Measurements from ENCODE around the gene MRPL21. TPM values are rescaled to one million over a fixed set of nuclear protein-coding genes. Genes with fewer than 3 reads are reported as not detected.

The MRPL21 gene
- total and polyA plus RNA-seq, 2 experiments from 2014 or later = 62.4 to 232 TPM

DNA sequence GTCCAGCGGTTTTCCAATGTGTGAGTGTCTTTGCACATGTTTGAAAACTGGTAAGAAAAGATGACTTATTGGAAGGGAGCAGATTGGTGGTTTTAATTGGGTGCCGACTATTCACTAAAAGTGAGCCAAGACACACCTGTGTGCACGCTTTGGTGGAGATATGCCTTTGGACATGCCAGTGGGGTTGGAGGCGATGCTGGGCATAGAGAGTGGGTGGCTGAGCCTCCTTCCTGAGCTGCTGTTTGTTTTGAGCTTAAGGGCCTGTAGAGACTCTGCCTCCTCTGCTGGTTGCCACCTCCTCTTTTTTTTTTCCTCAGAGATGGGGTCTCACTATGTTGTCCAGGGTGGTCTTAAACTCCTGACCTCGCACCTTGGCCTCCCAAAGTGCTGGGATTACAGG is 9.6 kb upstream of the MRPL21 start (continued):
- TF ChIP-seq POLR2AphosphoS5 (IDR thresholded peaks at IDR 0.05; ENCODE audit: low read depth) (no peak), ZNF114 (CRISPR knock-in tag; IDR thresholded peaks at IDR 0.05) (no peak), EZH2phosphoT487 (IDR thresholded peaks at IDR 0.05; ENCODE audit: unreplicated experiment) (no peak), JUNB (IDR thresholded peaks at IDR 0.05; ENCODE audit: unreplicated experiment) (no peak), CREB1 (CRISPR knock-in tag; IDR thresholded peaks at IDR 0.05; ENCODE audit: low read depth) (no peak), NANOG (IDR thresholded peaks at IDR 0.05; ENCODE audit: borderline replicate concordance) (no peak), ZNF331 (CRISPR knock-in tag; IDR thresholded peaks at IDR 0.05; ENCODE audit: low read depth) (no peak)
- TF ChIP-seq, protein P1, sequence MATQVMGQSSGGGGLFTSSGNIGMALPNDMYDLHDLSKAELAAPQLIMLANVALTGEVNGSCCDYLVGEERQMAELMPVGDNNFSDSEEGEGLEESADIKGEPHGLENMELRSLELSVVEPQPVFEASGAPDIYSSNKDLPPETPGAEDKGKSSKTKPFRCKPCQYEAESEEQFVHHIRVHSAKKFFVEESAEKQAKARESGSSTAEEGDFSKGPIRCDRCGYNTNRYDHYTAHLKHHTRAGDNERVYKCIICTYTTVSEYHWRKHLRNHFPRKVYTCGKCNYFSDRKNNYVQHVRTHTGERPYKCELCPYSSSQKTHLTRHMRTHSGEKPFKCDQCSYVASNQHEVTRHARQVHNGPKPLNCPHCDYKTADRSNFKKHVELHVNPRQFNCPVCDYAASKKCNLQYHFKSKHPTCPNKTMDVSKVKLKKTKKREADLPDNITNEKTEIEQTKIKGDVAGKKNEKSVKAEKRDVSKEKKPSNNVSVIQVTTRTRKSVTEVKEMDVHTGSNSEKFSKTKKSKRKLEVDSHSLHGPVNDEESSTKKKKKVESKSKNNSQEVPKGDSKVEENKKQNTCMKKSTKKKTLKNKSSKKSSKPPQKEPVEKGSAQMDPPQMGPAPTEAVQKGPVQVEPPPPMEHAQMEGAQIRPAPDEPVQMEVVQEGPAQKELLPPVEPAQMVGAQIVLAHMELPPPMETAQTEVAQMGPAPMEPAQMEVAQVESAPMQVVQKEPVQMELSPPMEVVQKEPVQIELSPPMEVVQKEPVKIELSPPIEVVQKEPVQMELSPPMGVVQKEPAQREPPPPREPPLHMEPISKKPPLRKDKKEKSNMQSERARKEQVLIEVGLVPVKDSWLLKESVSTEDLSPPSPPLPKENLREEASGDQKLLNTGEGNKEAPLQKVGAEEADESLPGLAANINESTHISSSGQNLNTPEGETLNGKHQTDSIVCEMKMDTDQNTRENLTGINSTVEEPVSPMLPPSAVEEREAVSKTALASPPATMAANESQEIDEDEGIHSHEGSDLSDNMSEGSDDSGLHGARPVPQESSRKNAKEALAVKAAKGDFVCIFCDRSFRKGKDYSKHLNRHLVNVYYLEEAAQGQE (IDR thresholded peaks at IDR 0.05; ENCODE audit: unreplicated experiment) = no peak
- TF ChIP-seq, protein P2, sequence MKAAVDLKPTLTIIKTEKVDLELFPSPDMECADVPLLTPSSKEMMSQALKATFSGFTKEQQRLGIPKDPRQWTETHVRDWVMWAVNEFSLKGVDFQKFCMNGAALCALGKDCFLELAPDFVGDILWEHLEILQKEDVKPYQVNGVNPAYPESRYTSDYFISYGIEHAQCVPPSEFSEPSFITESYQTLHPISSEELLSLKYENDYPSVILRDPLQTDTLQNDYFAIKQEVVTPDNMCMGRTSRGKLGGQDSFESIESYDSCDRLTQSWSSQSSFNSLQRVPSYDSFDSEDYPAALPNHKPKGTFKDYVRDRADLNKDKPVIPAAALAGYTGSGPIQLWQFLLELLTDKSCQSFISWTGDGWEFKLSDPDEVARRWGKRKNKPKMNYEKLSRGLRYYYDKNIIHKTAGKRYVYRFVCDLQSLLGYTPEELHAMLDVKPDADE (IDR thresholded peaks at IDR 0.05) = no peak

- no peak overlapping the region for H2AFZ ChIP-seq
- H3K4me2 ChIP-seq = no peak overlapping the region
- H3F3A ChIP-seq (replicated peaks; ENCODE audit: low read depth) = no peaks in the 10 kb centered on the region
- no peak for TF ChIP-seq ZNF462 (CRISPR knock-in tag; IDR thresholded peaks at IDR 0.05)
- no peak for TF ChIP-seq NANOG (IDR thresholded peaks at IDR 0.05; ENCODE audit: borderline replicate concordance)
- TF ChIP-seq, protein P2 (IDR thresholded peaks at IDR 0.05) = no peak
- no peak for TF ChIP-seq CREB1 (CRISPR knock-in tag; IDR thresholded peaks at IDR 0.05; ENCODE audit: low read depth)
- no peak for TF ChIP-seq EZH2 (IDR thresholded peaks at IDR 0.05; ENCODE audit: low read depth, unreplicated experiment)
- no peak for TF ChIP-seq JUNB (IDR thresholded peaks at IDR 0.05; ENCODE audit: unreplicated experiment)
- TF ChIP-seq ZNF114 (CRISPR knock-in tag; IDR thresholded peaks at IDR 0.05) = no peak
- TF ChIP-seq ZNF331 (CRISPR knock-in tag; IDR thresholded peaks at IDR 0.05; ENCODE audit: low read depth) = no peak
- no peaks in the 10 kb centered on the region for H3K27me3 ChIP-seq (ENCODE audit: insufficient read depth)
- no peak overlapping the region for H3K27ac ChIP-seq (ENCODE audit: low read depth)
- no peaks in the 10 kb centered on the region for H4K20me1 ChIP-seq (replicated peaks; ENCODE audit: insufficient read depth)
- peaks cover 16% of the 10 kb centered on the region; the same call in 1 of the 2 replicates for H3K36me3 ChIP-seq (ENCODE audit: insufficient read depth)
- Mint-ChIP-seq H3K9me3 (no peaks in the 10 kb centered on the region; the same call in 2 of the 3 replicates), H3K4me1 (no peaks in the 10 kb centered on the region), H3K36me3 (ENCODE audit: low read depth) (peaks cover 68% of the 10 kb centered on the region), H3K4me3 (no peak overlapping the region), H3K27ac (no peak overlapping the region), H3K27me3 (ENCODE audit: insufficient read depth, low read depth, poor library complexity) (peaks cover 7% of the 10 kb centered on the region)
- ATAC-seq = no peak
- H3K9me2 ChIP-seq (ENCODE audit: insufficient read depth) = no peaks in the 10 kb centered on the region
- no peak overlapping the region for H3K4me3 ChIP-seq
- H3K4me1 ChIP-seq (ENCODE audit: insufficient read depth) = no peaks in the 10 kb centered on the region
- no peak for DNase-seq (ENCODE audit: low spot score)
- H3K79me2 ChIP-seq (replicated peaks; ENCODE audit: insufficient read depth) = no peaks in the 10 kb centered on the region
These were observed 8.6 kb upstream of the MRPL21 start for GRCh38 chr11:68912254-68912653.

Measured in GM23338 (cell line).